HG02571 (cell line): ENCODE measurements around the gene PNMA6F.
"Not testable (repeated sequence)": the region's sequence is repeated elsewhere in the genome, so short reads cannot be mapped to it uniquely, and the experiment has no call there.

ENCODE experiments used
- ATAC-seq: cut with Tn5 transposase; IDR thresholded peaks from one replicate; pipeline ENCODE4 v1.9.1; 2021; ENCODE audit warnings: mild to moderate bottlenecking, moderate library complexity; ENCODE audit not compliant: unreplicated experiment

The PNMA6F gene

GRCh38 chrX:153336121-153336894 is 14.7 kb upstream of the PNMA6F start:
- ATAC-seq: no peak

DNA sequence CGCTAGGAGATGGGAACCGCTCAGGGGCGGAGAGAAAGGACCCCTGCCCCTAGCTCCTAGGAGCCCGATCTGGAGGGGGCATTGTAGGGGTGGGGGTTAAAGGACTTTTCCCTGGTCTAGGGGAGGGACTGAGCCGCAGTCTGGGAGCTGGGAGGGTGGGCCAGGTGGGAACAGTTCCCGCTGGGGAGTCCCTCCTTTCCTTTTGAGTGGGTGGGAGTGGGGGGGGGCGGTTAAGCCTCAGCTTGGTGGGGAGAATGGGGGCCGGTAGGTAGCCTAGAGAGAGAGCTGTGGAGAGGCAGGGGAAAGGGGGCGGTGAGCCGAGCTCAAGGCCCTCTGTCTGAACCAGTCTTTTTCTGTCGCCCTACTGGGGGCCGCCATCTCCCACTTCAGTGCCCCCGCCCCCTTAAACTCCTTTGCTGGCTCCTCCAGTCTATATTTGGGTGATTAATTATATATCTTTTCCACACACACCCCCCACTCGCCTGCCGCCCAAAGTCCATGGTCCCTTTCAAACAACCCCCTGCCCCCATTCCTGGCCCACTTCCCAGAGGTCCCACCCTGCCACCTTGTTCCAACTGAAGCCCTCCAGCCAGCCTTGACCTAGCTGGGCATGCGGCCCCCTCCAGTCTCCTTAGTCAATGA is 13.2 kb upstream of the PNMA6F start:
- ATAC-seq: no peak

GRCh38 chrX:153333821-153334653 is 12.5 kb upstream of the PNMA6F start, which contains the start of gene ZNF275:
Gene ZNF275, plus strand, starts transcription at chrX:153334153. Its CDS starts 2,527 bp downstream, at chrX:153336680.
- ATAC-seq: peak; percentile 76

DNA sequence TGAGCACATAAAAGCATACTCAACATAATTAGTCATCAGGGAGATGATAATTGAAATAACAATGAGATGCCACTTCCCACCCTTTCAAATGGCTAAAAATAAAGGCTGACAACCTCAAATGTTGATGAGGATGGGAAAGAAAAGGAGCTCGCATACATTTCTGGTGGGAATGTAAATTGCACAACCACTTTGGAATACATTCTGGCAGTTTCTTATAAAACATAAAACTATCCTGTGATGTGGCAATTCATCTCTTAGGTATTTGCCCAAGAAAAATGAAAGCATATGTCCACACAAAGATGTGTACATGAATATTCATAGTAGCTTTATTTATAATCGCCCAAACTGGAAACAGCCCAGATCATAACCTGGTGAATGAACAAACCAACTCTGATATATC is 11.7 kb upstream of the PNMA6F start:
- ATAC-seq: no peak

- no peak for ATAC-seq
These were observed 6.0 kb upstream of the PNMA6F start for GRCh38 chrX:153327561-153327960.

GRCh38 chrX:153320555-153321184 is 897 bp downstream of the PNMA6F start:
- no peak for ATAC-seq

DNA sequence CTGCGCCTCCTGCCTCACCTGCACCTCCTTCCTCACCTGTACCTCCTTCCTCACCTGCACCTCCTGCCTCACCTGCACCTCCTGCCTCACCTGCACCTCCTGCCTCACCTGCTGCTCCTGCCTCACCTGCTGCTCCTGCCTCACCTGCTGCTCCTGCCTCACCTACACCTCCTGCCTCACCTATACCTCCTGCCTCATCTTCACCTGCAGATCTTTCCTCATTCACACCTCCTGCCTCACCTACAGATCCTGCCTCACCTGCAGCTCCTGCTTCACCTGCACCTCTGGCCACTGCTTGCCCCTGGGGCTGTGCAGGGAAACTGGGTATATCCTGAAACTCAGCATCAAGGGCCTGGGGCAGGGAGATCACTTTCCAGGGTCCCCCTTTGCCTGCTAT is 1.5 kb downstream of the PNMA6F start:
- not testable (repeated sequence) for ATAC-seq

DNA sequence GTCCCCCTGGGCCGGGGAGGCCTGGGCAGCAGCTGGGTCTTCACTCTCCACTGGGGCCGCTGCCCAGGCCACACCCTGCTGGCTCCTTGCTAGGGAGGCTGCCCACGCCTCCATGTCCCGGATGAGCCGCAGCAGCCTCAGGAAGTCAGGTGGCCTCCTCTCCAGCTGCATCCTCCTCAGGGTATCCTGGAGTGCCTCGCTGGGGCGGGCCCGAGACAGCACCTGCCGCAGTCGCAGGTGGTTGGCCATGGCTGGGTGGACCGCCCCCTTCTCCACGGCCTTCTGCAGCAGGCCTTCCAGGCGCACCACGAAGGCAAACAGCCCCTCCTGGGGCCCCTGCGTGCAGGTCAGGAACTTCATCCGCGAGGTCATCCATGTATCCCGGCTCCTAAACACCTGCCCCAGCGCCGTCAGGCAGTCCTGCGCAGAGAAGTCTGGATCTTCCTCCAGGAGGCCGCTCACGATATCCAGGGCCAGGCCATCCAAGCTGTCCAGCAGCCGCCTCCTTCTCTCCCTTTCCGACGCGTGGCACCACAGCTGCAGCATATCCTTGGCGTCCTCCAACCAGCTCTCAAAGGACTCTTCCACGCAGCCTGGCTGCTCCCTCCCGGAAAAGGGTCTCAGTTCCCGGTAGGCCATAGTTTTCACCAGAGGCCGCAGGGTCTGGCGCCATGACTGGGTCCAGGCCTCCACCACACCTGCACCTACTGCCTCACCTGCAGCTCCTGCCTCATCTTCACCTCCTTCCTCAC is 2.1 kb downstream of the PNMA6F start:
- ATAC-seq: no peak

- no peak for ATAC-seq
These were observed 2.8 kb downstream of the PNMA6F start for GRCh38 chrX:153318811-153319210.

DNA sequence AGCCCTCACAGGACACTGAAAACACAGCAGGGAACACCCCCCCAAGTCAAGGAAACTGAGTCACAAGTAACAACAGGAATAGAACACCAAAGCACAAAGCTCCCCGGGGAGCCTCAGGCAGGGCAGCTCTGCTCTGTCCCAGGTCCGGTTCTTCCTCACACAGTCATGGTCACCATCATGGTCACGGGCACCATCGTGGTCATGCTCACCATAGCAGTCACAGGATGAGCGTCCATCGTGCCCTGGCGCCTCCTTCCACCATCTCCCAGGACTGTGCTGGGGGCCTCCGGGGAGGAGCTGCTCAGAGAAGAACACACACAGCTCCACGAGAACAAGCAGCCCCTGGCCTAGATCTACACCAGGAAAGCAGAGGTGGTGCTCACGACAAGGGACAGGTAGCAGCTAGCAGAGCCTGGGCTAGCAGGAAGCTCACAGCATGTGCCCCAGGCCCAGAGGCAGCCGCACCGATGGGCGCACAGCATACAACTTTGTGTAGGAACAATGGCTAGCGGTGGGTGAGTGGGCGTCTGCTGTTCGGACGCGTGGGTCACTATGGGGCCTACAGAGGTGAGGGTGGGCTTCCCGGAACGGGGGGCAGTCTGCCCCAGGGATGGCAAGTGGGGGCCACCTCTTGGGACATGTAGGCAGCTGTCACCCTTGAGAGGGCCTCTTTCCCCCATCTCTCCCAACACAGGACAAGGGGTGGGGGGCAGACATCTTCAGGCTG is 3.4 kb downstream of the PNMA6F start:
- no peak for ATAC-seq

GRCh38 chrX:153317306-153317705 is 4.3 kb downstream of the PNMA6F start:
- ATAC-seq: no peak

DNA sequence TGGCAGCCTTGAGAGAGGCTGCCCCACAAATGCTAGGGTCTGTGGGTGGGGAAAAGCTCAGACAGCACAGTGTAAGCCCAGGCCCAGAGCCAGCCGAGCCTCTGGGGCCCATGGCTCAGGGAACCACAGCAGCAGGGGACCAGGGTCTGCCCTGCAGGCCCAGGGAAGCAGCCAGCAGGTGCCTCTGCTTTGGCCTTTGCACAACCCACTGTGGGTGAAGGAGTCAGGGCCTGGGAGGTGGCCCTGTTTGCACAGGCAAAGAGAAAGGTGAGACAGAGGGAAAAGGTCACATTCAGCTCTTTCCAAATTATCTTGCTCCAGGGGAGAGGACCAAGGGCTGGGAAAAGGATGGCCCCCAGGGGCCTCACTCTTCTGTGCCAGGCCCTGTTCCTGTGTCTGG is 8.7 kb downstream of the PNMA6F start:
- no peak for ATAC-seq

GRCh38 chrX:153312041-153312440 is 9.5 kb downstream of the PNMA6F start:
- ATAC-seq: no peak

GRCh38 chrX:153310901-153311300 is 10.7 kb downstream of the PNMA6F start:
- no peak for ATAC-seq

DNA sequence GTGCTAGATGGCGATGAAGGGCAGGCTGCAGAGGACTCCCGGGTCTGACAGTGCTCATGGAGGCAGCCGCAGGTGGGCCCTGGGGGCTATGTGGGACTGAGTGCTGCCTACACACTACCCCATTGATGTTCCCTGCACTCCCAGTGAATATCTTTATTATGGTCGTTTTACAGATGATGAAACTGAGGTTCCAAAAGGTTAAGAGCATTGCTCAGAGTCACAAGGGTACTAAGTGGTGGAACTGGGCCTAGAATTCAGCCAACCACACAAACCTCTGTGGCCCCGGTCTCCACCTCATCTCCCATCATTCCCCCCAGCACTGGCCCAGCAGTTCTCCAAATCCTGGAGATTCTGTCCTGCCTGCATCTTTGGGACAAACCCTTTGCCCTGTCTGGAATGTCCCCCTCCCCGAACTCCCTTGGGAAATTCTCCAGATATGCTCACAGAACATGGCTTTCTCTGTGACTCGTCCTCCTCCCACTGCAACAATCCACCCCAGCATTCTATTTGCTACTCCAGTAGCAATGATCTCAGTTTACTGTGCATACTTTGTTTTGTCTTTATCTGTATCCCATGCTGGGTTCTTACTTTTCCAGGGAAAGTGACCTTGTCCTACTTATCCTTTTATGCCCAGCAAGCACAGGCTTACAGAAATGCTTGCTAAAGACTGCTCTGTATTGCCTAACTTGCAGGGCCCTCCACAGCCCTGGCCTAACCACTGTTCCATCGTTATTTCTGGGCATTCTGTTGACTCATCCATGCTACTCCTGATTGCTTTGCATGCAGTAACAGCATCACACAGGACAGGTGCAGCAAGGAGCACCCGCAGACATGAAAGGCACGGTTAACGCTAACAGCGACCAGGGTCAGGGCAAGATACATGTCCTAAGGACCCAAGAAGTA is 14.0 kb downstream of the PNMA6F start:
- no peak for ATAC-seq

DNA sequence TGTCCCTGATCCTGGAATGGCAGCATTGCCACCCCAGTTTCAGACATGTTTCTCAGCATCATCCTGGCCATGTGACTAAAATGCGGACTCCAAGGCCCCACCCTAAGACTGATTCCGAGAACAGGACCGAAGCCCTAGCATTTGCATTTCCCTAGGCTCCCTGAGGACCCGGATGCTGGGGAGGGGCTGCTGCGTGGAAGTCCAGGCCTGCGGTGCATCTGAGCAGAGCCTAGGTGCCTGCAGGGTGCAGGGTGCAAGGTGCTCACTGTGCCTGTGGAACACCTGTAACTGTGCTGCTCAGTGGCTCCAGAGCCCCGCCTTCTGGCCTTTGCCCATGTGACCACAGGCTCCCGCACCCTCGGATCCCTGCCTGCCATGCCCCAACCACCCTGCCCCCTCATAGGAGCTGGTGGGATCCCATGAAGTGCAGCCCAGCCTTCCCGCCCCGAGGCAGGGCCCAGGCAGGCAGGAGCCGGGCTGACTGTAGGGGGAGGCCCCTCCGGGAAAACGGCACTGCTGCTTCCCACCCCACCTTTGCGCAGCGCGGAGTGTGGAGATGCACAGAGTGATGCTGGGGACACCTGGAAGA is 14.9 kb downstream of the PNMA6F start:
- no peak for ATAC-seq

DNA sequence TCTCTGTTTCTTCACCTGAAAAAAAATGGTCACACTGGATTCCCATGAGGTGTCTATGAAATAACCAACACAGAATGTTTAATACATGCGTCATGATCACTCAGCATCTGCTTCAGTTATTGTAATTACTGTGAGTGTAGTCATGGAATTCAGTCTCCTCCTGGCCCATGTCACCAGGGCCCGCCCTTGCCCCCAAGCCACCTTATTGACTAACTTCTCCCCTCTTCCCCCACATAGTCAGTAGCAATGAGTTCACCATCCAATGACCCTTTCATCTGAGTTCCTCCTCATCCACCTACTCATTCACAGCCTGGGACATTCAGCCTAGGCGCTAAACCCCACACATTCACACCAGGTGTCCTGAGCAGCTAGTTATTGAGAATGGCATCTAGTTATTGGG is 15.6 kb downstream of the PNMA6F start:
- ATAC-seq: no peak

DNA sequence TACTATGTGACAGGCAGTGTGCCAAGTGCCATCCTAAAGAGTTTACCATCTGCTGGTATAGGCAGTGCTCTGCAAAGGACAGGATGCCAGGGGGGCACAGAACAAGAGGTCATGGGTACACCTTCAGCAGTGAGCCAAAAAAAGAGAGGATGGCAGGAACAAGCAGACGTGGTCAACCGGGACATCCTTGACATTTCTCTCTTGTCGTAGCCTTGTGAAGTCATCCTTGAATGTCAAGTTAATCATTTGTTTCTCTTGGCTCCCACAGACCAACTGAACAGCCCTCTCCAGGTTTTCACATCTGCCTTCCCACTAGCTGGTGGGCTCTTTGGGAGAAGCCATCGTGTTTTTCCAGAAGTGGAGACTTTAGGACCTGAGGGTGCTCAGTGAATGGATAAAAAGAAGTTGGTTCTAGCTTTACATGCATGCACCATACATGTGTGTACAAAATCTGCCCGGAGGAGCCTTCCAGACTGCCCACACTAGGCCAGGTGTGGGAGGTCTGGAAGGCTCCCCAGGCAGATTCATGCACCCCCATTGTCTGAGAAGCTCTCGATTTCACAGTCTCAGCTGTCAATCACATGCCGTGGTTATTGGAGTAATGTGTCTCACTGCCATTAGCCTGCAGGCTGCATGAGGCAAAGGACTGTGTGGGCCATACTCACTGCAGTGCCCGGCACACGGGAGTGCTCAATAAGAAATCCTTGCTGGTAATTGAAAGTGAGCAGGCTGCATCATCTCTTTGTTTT is 16.4 kb downstream of the PNMA6F start:
- ATAC-seq: no peak
